HepG2 (cell line): ENCODE results near the gene WSB2. TPM values are rescaled to one million over a fixed set of nuclear protein-coding genes. Genes with fewer than 3 reads are reported as not detected.

Source experiments
- ATAC-seq: fragments of 200-7000 bp; cut with Tn5 transposase; 3 replicates; pipeline ENCODE4 v1.9.1; 2020; ENCODE audit warnings: mild to moderate bottlenecking, moderate library complexity
- BruUV-seq: library from RNA; stranded (reverse); fragments of 400-500 nt; replicated peaks from 2 replicates; lab custom pipeline; 2021; lab: Mats Ljungman, UMichigan
- CTCF ChIA-PET: fragments of 300-600 bp; formaldehyde crosslinking; extraction: SDS; loops from one replicate; lab custom pipeline; 2021; ENCODE audit warnings: low total read pairs, inconsistent platforms, low intra/inter-chr PET ratio; lab: Yijun Ruan, JAX
- POLR2A ChIA-PET: fragments of 350-600 bp; sonication (Branson Sonifier 250); formaldehyde crosslinking; loops from one replicate; lab custom pipeline; 2020; ENCODE audit warnings: antibody characterized with exemption, inconsistent platforms; lab: Yijun Ruan, JAX
- DNase-seq: peaks from one replicate; pipeline ENCODE4 v3.0.0-alpha.2; 2015; ENCODE audit warnings: low spot score
- FAIRE-seq: peaks from 3 replicates; lab custom pipeline; 2011; peaks lifted over from hg19 to GRCh38; lab: Jason Lieb, UNC
- H2AFZ ChIP-seq: one replicate; pipeline ENCODE4 v1.6.1; 2011; ENCODE audit warnings: low read length, inconsistent platforms
- H3K27ac ChIP-seq: fragments of 300-600 bp; 3 replicates; pipeline ENCODE4 v1.8.0; 2011; ENCODE audit warnings: mixed run types, mild to moderate bottlenecking, mixed read lengths, low read length, inconsistent platforms; ENCODE audit not compliant: insufficient read depth; ENCODE audit errors: extremely low read length
- H3K27me3 ChIP-seq, 2 experiments: fragments of 200-600 bp in 1 of 2; 2 replicates in 1 of 2; 3 replicates in 1 of 2; pipeline versions ENCODE4 v1.6.0 to v1.8.0; 2011; ENCODE audit warnings: low read length in 2 of 2, mild to moderate bottlenecking in 2 of 2, moderate library complexity in 2 of 2, inconsistent platforms in 1 of 2; ENCODE audit not compliant: insufficient read depth in 2 of 2, control insufficient read depth in 1 of 2
- H3K36me3 ChIP-seq, 2 experiments: fragments of 200-600 bp in 1 of 2; replicated peaks in 1 of 2; 2 replicates in 1 of 2; 3 replicates in 1 of 2; pipeline versions ENCODE4 v1.5.1 to v1.8.0; 2011; ENCODE audit warnings: low read length in 2 of 2, inconsistent platforms in 1 of 2; ENCODE audit not compliant: insufficient read depth in 2 of 2, control insufficient read depth in 1 of 2
- H3K4me1 ChIP-seq: 2 replicates; pipeline ENCODE4 v1.5.1; 2012; ENCODE audit warnings: low read length, inconsistent platforms; ENCODE audit not compliant: insufficient read depth
- H3K4me2 ChIP-seq: 2 replicates; pipeline ENCODE4 v1.6.0; 2011; ENCODE audit warnings: low read depth, low read length, inconsistent platforms
- H3K4me3 ChIP-seq, 3 experiments: fragments of 200-600 bp in 1 of 3; sonication (generic), shearing (Covaris generic) in 1 of 3; replicated peaks in 1 of 3; 2 replicates each; pipeline ENCODE4 v1.5.1; 2011 to 2016; ENCODE audit warnings: low read length in 3 of 3, inconsistent platforms in 2 of 3, low read depth in 2 of 3, mild to moderate bottlenecking in 2 of 3, control low read depth in 1 of 3, mixed read lengths in 1 of 3; ENCODE audit not compliant: insufficient read depth in 1 of 3
- H3K79me2 ChIP-seq: one replicate; pipeline ENCODE4 v1.6.1; 2011; ENCODE audit warnings: low read length, inconsistent platforms; ENCODE audit not compliant: insufficient read depth
- H3K9ac ChIP-seq: 2 replicates; pipeline ENCODE4 v1.6.0; 2011; ENCODE audit warnings: mild to moderate bottlenecking, low read depth, low read length, inconsistent platforms; ENCODE audit not compliant: insufficient read depth
- H3K9me3 ChIP-seq: 2 replicates; pipeline ENCODE4 v1.5.1; 2012; ENCODE audit warnings: mild to moderate bottlenecking, low read length
- H4K20me1 ChIP-seq: 2 replicates; pipeline ENCODE4 v1.6.0; 2011; ENCODE audit warnings: inconsistent platforms, mild to moderate bottlenecking, low read length, moderate library complexity; ENCODE audit not compliant: insufficient read depth
- CHD4 ChIP-seq: fragments of 200-600 bp; sonication (generic); IDR thresholded peaks from 2 replicates; pipeline ENCODE4 v1.7.0; 2017; ENCODE audit warnings: mild to moderate bottlenecking, low read length, borderline replicate concordance
- CREM ChIP-seq, 2 experiments: sonication (generic) in 1 of 2; formaldehyde crosslinking in 1 of 2; IDR thresholded peaks; 2 replicates each; pipeline versions ENCODE4 v1.4.0 to v1.6.1; 2016 to 2020; ENCODE audit warnings: antibody characterized with exemption in 1 of 2, mild to moderate bottlenecking in 1 of 2, missing genetic modification reagents in 1 of 2
- EED ChIP-seq: sonication (generic); formaldehyde crosslinking; IDR thresholded peaks from 2 replicates; pipeline ENCODE4 v1.5.0; 2020; ENCODE audit warnings: mild to moderate bottlenecking, missing genetic modification reagents
- KDM5A ChIP-seq: fragments of 200-600 bp; sonication (generic); IDR thresholded peaks from 2 replicates; pipeline ENCODE4 v1.7.0; 2018; ENCODE audit warnings: antibody characterized with exemption, mild to moderate bottlenecking, low read length, borderline replicate concordance
- KLF16 ChIP-seq, 2 experiments: sonication (generic) in 1 of 2; formaldehyde crosslinking in 1 of 2; IDR thresholded peaks; 2 replicates each; pipeline versions ENCODE4 v1.6.1 to v1.8.0; 2016 to 2023; ENCODE audit warnings: missing genetic modification reagents in 2 of 2, missing compliant biosample characterization in 1 of 2
- POLR2AphosphoS2 ChIP-seq: IDR thresholded peaks from 2 replicates; pipeline ENCODE4 v1.6.1; 2011; ENCODE audit warnings: low read depth, low read length, improper control_type of control experiment
- SMAD3 ChIP-seq: sonication (generic); formaldehyde crosslinking; IDR thresholded peaks from 2 replicates; pipeline ENCODE4 v1.4.0; 2020; ENCODE audit warnings: missing genetic modification reagents
- SOX5 ChIP-seq: IDR thresholded peaks from 2 replicates; pipeline ENCODE4 v1.6.1; 2016; ENCODE audit warnings: borderline replicate concordance
- TAF15 ChIP-seq: fragments of 200-400 bp; formaldehyde crosslinking; IDR thresholded peaks from one replicate; pipeline ENCODE4 v1.6.1; 2018; ENCODE audit warnings: mild to moderate bottlenecking, low read depth, low read length; ENCODE audit not compliant: poor library complexity, severe bottlenecking
- THAP11 ChIP-seq: IDR thresholded peaks from 2 replicates; pipeline ENCODE4 v1.6.1; 2016; ENCODE audit warnings: missing biosample characterization, missing genetic modification reagents
- XRCC5 ChIP-seq: fragments of 200-400 bp; formaldehyde crosslinking; optimal IDR thresholded peaks from 2 replicates; pipeline ENCODE3; 2017; ENCODE audit warnings: mild to moderate bottlenecking, low read length
- ZFAT ChIP-seq: sonication (generic); formaldehyde crosslinking; conservative IDR thresholded peaks from 2 replicates; pipeline ENCODE4 v1.8.1; 2023; ENCODE audit warnings: missing genetic modification reagents, inconsistent platforms
- ZHX1 ChIP-seq: sonication (generic); formaldehyde crosslinking; IDR thresholded peaks from 2 replicates; pipeline ENCODE4 v1.8.1; 2022; ENCODE audit warnings: low read depth, mild to moderate bottlenecking, missing genetic modification reagents
- ZNF224 ChIP-seq: sonication (generic); formaldehyde crosslinking; IDR thresholded peaks from 2 replicates; pipeline ENCODE4 v1.5.0; 2020; ENCODE audit warnings: mild to moderate bottlenecking, missing genetic modification reagents
- ZNF225 ChIP-seq: sonication (generic); formaldehyde crosslinking; IDR thresholded peaks from 2 replicates; pipeline ENCODE4 v1.4.0; 2020; ENCODE audit warnings: mild to moderate bottlenecking, missing genetic modification reagents
- ZNF382 ChIP-seq: sonication (generic); formaldehyde crosslinking; IDR thresholded peaks from 2 replicates; pipeline ENCODE4 v1.5.0; 2020; ENCODE audit warnings: missing genetic modification reagents, mild to moderate bottlenecking, borderline replicate concordance
- ZNF747 ChIP-seq: sonication (generic); formaldehyde crosslinking; IDR thresholded peaks from 2 replicates; pipeline ENCODE4 v1.8.1; 2023; ENCODE audit warnings: missing genetic modification reagents, mild to moderate bottlenecking, borderline replicate concordance
- ZNF788 ChIP-seq: sonication (generic); formaldehyde crosslinking; IDR thresholded peaks from 2 replicates; pipeline ENCODE4 v1.5.0; 2020; ENCODE audit warnings: mild to moderate bottlenecking, missing genetic modification reagents, borderline replicate concordance
- WGBS: methylation state at CpG from one replicate; pipeline ENCODE4 v1.1.6; 2017; ENCODE audit warnings: low lambda C conversion rate; 5-methylcytosine and 5-hydroxymethylcytosine counted together
- in situ Hi-C: cut with HindIII; loops from 2 replicates; pipeline ENCODE4 v1.10.0; 2017; ENCODE audit warnings: low pct_unique_long_range_greater_than_20kb; ENCODE audit not compliant: extremely low pct_ligation_motif_present
- intact Hi-C: fragments of 100-400 bp; cut with micrococcal nuclease; formaldehyde crosslinking; loops from one replicate; pipeline ENCODE4 v1.10.0; 2022; ENCODE audit not compliant: unreplicated experiment
- polyA plus RNA-seq, 8 experiments: library from polyadenylated mRNA; depleted of rRNA in 3 of 8; stranded (reverse) in 7 of 8; unstranded in 1 of 8; fragments of >200 nt; fragmentation: Illumina TruSeq in 4 of 8; extraction: Trizol in 4 of 8; gene quantifications; 2 replicates each; pipeline versions ENCODE4 v1.2.1 to v1.2.3, GENCODE V29; 2011 to 2016; ENCODE audit warnings: low read depth in 4 of 8, missing spikeins in 1 of 8, mixed read lengths in 1 of 8; ENCODE audit not compliant: insufficient read depth in 1 of 8
- total RNA-seq, 5 experiments: library from RNA; depleted of rRNA; stranded (reverse); fragments of >200 nt; fragmentation: Illumina TruSeq; extraction: Trizol; gene quantifications; 2 replicates each; pipeline ENCODE4 v1.2.3, GENCODE V29; 2016; ENCODE audit warnings: low read depth in 1 of 5
- TF ChIP-seq, protein P1 (sequence below): sonication (generic); formaldehyde crosslinking; conservative IDR thresholded peaks from 2 replicates; pipeline ENCODE4 v1.8.0; 2022; ENCODE audit warnings: missing genetic modification reagents

The WSB2 gene
- total and polyA plus RNA-seq, 2 of the 13 experiments (the other 11 are each of a cell fraction or from before 2014, with no cell fraction given) = 31.0 to 82.8 TPM

DNA sequence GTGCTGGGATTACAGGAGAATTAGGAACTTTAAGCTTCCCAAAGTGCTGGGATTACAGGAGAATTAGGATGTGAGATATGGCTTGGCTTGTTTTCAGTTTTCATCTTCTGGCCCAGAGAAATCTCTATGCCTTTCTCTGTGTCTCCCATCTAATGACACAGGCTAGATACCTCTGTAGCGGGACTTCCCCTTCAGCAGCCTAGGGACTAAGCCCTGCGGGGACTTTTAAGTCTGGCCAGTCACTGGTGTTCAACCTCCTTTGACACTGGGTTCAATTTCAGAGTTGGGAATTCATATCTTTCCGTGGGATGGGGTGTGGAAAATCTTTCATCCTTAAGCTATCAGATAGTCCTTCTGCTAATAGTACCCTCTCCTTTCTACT, 38.3 kb downstream of the WSB2 start:
- intact Hi-C loops (no loop called here), in situ Hi-C loops (no loop called here)
- H4K20me1 ChIP-seq = no peaks in the 10 kb centered on the region
- no peak overlapping the region for H3K9ac ChIP-seq
- H3K9me3 ChIP-seq = no peaks in the 10 kb centered on the region
- ATAC-seq = no peak
- peaks cover 18 to 62% of the 10 kb centered on the region in 2 experiments for H3K36me3 ChIP-seq
- no peak overlapping the region for H3K4me2 ChIP-seq
- no peak for FAIRE-seq
- H3K4me1 ChIP-seq = peaks cover 12% of the 10 kb centered on the region
- ChIA-PET POLR2A (no interaction called here), CTCF (no interaction called here)
- no peak overlapping the region for H3K4me3 ChIP-seq
- BruUV-seq = no TSS peak
- H3K27me3 ChIP-seq = no peaks in the 10 kb centered on the region
- no peak for DNase-seq
- no peak overlapping the region for H2AFZ ChIP-seq
- H3K79me2 ChIP-seq = peaks cover 6% of the 10 kb centered on the region
- no peak for TF ChIP-seq KDM5A
- no peak for TF ChIP-seq ZNF788 (CRISPR knock-in tag)
- TF ChIP-seq ZHX1 = no peak
- TF ChIP-seq XRCC5 = no peak
- TF ChIP-seq CREM (IDR thresholded peaks at IDR 0.05) = no peak
- TF ChIP-seq CREM (CRISPR knock-in tag; IDR thresholded peaks at IDR 0.05) = no peak
- TF ChIP-seq SOX5 (CRISPR knock-in tag) = no peak
- no peak for TF ChIP-seq THAP11 (CRISPR knock-in tag)
- no peak for TF ChIP-seq SMAD3 (CRISPR knock-in tag)
- no peak for TF ChIP-seq POLR2AphosphoS2
- TF ChIP-seq ZNF225 (CRISPR knock-in tag) = no peak
- TF ChIP-seq ZNF747 = no peak
- TF ChIP-seq TAF15 = no peak
- no peak for TF ChIP-seq ZNF382
- no peak for TF ChIP-seq ZNF224 (CRISPR knock-in tag)
- TF ChIP-seq, protein P1, sequence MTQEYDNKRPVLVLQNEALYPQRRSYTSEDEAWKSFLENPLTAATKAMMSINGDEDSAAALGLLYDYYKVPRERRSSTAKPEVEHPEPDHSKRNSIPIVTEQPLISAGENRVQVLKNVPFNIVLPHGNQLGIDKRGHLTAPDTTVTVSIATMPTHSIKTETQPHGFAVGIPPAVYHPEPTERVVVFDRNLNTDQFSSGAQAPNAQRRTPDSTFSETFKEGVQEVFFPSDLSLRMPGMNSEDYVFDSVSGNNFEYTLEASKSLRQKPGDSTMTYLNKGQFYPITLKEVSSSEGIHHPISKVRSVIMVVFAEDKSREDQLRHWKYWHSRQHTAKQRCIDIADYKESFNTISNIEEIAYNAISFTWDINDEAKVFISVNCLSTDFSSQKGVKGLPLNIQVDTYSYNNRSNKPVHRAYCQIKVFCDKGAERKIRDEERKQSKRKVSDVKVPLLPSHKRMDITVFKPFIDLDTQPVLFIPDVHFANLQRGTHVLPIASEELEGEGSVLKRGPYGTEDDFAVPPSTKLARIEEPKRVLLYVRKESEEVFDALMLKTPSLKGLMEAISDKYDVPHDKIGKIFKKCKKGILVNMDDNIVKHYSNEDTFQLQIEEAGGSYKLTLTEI = no peak
- no peak for TF ChIP-seq EED
- no peak for TF ChIP-seq KLF16 (CRISPR knock-in tag; IDR thresholded peaks at IDR 0.05)
- no peak for TF ChIP-seq CHD4
- TF ChIP-seq ZFAT = no peak
- WGBS = 95% methylated on average over 3 of the region's 3 CpGs
- no peak overlapping the region for H3K27ac ChIP-seq
